NCI-H1105 (cell line): ENCODE data around the gene PTPRO.

ENCODE experiments used
- DNase-seq: peaks from one replicate; lab custom pipeline; 2025; lab: John Stamatoyannopoulos, UW

Gene PTPRO

GRCh38 chr12:15446807-15447206, 124.5 kb downstream of the PTPRO start:
- DNase-seq: no peak

GRCh38 chr12:15453613-15454012, 131.3 kb downstream of the PTPRO start:
- no peak for DNase-seq

GRCh38 chr12:15458008-15458407, 135.7 kb downstream of the PTPRO start:
- no peak for DNase-seq

- DNase-seq: no peak
These were observed 146.6 kb downstream of the PTPRO start for GRCh38 chr12:15468911-15469310.

- no peak for DNase-seq
These were observed 147.0 kb downstream of the PTPRO start for GRCh38 chr12:15469356-15469755.

- DNase-seq: no peak
These were observed 149.7 kb downstream of the PTPRO start for GRCh38 chr12:15472036-15472435.

- no peak for DNase-seq
These were observed 152.5 kb downstream of the PTPRO start for GRCh38 chr12:15474766-15475165.

- no peak for DNase-seq
These were observed 155.5 kb downstream of the PTPRO start for GRCh38 chr12:15477761-15478160.

GRCh38 chr12:15481846-15482245, 159.5 kb downstream of the PTPRO start:
- DNase-seq: no peak

GRCh38 chr12:15485466-15485865, 163.2 kb downstream of the PTPRO start:
- DNase-seq: no peak

GRCh38 chr12:15486859-15487258, 164.6 kb downstream of the PTPRO start:
- no peak for DNase-seq

GRCh38 chr12:15488481-15488880, 166.2 kb downstream of the PTPRO start:
- DNase-seq: no peak

GRCh38 chr12:15494329-15495046, 172.2 kb downstream of the PTPRO start:
- no peak for DNase-seq

- no peak for DNase-seq
These were observed 173.4 kb downstream of the PTPRO start for GRCh38 chr12:15495746-15496145.

GRCh38 chr12:15496738-15497137, 174.4 kb downstream of the PTPRO start:
- DNase-seq: no peak

GRCh38 chr12:15497671-15498292, 175.5 kb downstream of the PTPRO start:
- no peak for DNase-seq

- no peak for DNase-seq
These were observed 179.9 kb downstream of the PTPRO start for GRCh38 chr12:15502211-15502610.

- DNase-seq: no peak
These were observed 183.3 kb downstream of the PTPRO start for GRCh38 chr12:15505616-15506015.

GRCh38 chr12:15515010-15515409, 192.7 kb downstream of the PTPRO start:
- no peak for DNase-seq

GRCh38 chr12:15520083-15520482, 197.8 kb downstream of the PTPRO start:
- peak; percentile 44 for DNase-seq

- no peak for DNase-seq
These were observed 198.5 kb downstream of the PTPRO start for GRCh38 chr12:15520844-15521243.

- DNase-seq: peak; percentile 69
These were observed 200.4 kb downstream of the PTPRO start for GRCh38 chr12:15522574-15523187.

- no peak for DNase-seq
These were observed 203.1 kb downstream of the PTPRO start for GRCh38 chr12:15525441-15525840.
